GM19372 (cell line): ENCODE results near the gene SART1.
"Not testable (repeated sequence)": the region's sequence is repeated elsewhere in the genome, so short reads cannot be mapped to it uniquely, and the experiment has no call there.

Source experiments
- ATAC-seq: cut with Tn5 transposase; IDR thresholded peaks from one replicate; pipeline ENCODE4 v1.9.1; 2021; ENCODE audit warnings: mild to moderate bottlenecking, low read depth, moderate library complexity; ENCODE audit not compliant: unreplicated experiment

SART1 gene

DNA sequence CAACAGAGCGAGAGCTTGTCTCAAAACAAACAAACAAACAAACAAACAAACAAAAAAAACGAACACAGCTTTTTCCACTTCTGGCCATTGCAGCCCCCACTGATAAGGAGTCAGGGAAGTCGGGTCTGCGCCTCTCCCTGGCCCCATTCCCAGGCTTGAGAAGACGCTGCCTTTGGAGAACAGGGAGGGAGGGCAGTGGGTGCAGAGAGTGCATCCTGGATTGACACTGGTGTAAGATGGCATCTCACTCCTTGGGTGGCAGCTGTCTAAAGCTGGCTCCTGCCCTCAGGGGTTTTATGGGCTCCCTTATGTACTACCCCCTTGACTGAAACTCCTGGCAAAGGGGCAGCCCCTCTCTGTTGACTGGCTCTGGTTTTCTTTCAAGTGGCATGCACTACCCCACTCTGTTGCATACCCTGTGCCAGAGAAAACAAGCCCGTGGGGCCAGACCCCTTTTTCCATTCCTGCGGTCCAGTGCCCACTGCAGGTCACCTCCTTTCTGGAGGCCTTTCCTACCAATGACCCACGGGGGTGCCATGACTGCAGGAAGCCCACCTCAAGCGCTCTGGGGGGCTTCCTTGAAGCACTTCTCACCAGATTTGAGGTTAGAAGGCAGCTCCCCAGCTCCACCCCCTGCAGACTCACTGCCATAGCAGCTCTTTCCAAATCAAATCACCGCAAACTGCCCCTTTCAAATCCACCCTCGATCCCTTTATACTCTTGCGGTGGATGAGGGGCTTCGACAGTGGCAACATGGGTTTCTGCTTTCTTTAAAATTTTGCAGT lies 29.6 kb upstream of the SART1 start:
- ATAC-seq = no peak

DNA sequence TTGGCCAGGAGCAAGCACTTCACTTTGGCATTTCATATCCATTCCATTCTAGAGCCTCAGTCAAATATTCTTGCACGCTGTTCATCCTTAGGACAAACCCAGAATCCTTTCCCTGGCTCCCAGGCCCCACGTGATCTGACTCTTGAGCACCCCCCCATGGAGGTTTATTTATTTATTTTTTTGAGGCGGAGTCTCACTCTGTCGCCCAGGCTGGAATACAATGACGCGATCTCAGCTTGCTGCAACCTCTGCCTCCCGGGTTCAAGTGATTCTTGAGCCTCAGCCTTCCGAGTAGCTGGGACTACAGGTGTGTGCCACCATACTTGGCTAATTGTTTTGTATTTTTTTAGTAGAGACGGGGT lies 29.0 kb upstream of the SART1 start:
- ATAC-seq = no peak

DNA sequence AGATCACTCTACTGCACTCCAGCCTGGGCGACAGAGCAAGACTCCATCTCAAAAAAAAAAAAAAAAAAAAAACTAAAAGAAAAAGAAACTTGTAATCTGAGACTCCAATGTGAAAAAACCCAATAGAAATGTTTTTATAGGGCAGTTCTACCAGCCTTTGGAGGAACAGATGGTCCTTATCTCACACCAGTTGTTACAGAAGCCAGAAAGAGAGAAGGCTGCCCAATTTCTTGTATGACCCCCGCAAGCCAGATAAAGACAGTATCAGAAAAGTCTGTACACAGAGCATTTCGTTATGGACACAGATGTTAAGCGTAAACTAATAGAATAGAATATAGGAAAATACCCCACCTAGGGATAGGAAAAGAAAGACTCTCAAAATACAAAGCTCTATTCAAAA lies 27.5 kb upstream of the SART1 start:
- no peak for ATAC-seq

DNA sequence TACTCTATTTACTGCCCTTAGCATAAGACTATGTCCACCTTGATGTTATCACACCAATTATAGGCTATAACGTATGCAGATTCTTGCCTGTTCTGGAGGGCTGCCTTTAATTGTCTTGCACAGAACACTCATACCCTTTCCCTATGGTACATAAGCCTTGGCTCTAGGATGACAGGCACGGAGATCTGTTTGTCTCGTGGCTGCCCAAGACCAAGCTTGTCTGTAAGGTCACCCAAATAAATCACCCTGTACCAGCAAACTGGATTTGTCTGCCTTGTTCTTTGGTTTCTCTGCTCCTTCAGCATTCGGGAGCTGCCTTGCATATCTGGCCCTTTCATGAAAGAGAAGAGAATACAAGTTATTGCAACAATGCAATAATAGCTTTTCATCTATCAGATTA lies 23.8 kb upstream of the SART1 start:
- ATAC-seq = no peak

DNA sequence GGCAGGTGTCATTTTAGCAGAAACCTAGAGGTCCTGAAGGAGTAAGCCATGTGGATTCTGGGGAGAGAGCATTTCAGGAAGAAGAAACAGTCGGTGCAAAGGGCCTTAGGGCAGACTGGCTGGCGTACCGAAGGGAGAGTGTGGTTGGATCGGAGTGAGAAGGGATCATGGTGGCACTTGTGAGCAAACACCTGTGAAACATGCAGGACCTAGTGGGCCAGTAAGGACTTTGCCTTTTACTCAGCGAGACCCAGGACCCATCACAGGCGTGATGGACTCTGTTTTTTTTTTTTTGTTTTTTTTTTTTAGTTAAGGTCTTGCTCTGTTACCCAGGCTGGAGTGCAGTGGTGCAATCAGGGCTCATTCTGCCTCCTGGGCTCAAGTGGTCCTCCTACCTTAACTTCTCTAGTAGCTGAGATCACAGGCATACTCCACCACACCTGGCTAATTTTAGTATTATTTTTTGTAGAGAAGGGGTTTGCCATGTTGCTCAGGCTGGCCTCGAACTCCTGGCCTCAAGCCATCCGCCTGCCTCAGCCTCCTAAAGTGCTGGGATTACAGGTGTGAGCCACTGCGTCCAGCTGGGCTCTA lies 19.7 kb upstream of the SART1 start:
- ATAC-seq = no peak

DNA sequence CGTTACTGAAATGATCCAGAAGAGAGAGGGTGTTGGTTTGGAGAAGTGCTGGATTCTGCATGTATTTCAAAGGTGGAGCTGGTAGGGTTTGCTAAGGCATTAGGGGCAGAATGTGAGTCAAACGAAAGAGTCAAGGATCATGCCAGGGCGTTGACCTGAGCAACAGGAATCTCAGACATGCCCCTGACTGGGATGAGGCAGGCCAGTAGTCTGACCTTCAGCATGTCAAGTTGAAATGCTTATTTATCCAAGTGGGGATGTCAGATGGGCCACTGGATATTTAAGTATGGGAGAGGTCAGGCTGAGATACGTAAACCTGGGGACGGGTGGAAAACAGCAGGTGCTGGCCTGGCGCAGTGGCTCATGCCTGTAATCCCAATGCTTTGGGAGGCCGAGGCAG lies 19.0 kb upstream of the SART1 start:
- ATAC-seq = no peak

DNA sequence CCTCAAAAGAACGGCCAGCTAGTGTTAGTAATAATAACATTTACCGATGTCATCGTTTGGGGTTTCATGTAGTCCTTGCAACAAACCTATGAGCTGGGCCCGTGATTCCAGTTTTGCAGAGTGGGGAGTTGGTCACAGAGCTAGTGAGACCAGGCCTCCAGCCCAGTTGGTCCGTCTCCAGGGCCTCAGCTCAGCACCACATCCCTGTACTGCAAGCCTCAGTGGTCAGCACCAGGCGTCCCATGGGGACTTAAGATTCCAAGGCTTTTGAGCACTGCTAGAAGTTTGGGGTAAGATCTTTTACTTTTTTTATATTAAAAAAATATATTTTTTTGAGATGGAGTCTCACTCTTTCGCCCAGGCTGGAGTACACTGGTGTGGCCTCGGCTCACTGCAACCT lies 17.3 kb upstream of the SART1 start:
- no peak for ATAC-seq

DNA sequence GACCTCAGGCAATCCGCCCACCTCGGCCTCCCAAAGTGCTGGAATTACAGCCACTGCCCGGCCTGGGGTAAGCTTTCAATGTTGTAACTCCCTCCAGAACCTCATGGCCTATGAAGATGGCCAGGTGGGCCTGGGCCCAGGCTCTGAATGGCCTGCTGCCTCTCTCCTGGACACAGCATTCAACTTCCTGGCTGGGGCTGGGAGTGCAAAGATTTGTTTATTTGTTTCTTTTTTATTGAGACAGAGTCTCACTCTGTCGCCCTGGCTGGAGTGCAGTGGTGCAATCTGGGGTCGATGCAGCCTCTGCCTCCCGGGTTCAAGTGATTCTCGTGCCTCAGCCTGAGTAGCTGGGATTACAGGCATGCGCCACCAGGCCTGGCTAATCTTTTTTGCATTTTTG lies 16.8 kb upstream of the SART1 start:
- ATAC-seq = no peak

DNA sequence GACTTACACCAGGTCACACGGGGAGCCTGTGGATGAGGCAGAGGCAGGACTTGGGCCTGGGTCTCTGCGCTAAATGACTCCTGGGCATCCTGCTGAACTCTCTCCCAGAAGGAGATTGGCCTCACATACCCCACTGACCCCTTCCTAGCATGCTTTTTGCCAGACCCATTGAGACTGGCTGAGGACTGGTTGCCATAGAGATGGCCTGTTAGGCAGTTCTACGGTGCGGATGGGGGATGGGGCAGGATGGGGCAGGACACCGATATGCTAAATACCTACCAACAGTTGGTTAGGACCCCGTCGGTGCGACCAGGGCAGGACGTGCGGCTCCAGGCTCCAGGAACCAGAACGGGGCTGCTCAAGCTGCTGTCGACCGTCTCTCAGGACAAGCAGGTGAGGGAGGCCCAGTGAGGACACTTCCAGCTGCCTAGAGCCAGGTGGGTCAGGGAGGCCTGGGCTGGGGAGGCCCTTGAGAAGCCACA lies 16.1 kb upstream of the SART1 start, which contains the start of gene TSGA10IP:
Gene TSGA10IP, plus strand, starts transcription at position 51 of the 482 bp plus-strand sequence. Its CDS starts 196 bp downstream, at position 247.
- ATAC-seq = no peak

DNA sequence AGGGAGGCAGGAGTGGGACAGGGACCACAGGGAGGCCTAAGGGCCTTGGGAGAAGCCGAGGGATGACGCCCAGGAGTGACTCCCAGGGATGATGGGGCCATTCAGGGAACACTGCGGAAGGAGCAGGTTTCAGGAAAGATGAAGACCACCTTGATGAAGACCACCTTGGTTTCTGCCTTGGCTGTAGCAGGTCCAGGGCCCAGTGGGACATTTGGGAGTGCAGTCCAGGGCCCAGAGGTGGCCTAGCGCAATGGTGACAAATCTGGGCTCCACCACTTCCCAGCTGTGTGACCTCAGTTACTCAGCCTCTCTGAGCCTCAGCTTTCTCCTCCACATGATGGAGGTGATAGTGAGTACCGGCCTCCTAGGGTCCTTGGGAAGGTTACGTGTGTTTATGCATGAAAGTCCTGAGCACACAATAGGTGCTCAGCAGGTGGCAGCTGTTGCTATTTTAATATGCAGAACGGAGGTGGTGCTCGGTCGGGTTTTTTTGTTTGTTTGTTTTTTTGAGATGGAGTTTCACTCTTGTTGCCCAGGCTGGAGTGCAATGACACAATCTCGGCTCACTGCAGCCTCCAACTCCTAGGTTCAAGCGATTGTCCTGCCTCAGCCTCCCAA lies 15.5 kb upstream of the SART1 start:
- ATAC-seq = no peak

DNA sequence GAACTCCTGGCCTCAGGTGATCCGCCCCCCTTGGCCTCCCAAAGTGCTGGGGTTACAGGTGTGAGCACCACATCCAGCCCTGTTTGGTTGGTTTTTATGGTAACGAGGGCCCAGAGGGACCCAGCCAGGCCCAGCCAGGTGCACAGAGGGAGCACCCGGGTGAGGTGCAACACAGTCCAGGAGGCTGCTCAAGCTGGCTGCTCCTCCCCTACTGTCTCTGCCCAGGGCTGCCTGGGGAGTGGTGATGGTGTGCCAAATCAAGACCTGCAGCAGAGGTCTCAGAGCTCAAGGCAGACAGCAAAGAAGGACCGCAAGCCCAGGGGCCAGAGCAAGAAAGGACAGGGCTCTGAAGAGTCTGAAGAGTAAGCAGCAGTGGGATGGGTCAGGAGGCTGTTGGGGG lies 14.9 kb upstream of the SART1 start:
- no peak for ATAC-seq

DNA sequence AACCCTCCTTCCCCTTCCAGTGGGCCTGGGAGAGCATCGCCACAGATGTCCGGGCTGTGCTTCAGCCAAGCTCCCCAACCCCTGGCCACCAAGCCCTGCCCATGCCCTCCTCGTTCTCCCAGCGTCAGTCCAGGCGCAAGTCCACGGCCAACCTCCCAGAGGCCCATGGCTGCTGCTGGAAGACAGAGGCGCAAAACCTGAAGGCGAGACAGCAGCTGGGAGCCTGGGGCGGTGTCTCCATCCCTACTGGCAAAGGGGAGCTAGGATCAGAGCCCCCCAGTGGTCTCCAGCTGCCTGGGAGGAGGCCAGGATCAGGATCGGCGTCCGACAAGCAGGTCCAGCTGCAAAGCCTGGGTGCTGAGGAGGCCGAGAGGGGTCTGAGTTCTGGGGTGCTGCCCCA lies 14.4 kb upstream of the SART1 start:
- ATAC-seq = no peak

DNA sequence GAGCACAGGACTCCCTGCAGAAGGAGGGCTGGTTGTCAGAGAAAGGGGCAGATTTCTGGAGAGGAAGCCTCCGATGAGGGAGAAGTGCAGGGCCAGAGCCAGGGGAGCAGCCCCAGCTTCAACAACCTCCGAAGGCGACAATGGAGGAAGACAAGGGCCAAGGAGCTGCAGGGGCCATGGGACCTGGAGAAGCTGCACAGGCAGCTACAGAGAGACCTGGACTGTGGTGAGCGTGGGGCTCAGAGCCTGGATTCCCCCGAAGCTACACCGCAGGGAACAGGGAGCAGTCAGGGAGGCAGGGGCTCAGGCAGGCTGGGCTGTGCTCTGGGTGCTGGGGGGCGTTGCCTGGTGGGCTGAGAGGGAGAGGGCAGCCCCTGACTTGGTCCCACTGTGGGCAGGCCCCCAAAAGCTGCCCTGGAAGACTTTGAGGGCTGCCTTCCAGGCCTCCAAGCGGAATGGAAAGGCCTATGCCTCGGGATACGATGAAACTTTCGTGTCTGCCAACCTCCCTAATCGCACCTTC lies 13.9 kb upstream of the SART1 start:
- no peak for ATAC-seq

DNA sequence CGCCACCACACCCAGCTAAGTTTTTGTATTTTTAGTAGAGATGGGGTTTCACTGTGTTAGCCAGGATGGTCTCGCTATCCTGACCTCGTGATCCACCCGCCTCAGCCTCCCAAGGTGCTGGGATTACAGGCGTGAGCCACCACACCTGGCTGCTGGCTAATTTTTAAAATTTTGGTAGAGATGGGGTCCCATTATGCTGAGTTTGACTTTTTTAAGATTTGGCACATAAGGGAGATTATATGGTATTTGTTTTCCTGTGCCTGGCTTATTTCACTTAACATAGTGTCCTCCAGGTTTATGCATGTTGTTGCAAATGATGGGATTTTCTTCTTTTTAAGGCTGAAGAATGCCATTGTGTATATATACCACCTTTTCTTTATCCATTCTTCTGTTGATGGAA lies 10.8 kb upstream of the SART1 start:
- not testable (repeated sequence) for ATAC-seq

DNA sequence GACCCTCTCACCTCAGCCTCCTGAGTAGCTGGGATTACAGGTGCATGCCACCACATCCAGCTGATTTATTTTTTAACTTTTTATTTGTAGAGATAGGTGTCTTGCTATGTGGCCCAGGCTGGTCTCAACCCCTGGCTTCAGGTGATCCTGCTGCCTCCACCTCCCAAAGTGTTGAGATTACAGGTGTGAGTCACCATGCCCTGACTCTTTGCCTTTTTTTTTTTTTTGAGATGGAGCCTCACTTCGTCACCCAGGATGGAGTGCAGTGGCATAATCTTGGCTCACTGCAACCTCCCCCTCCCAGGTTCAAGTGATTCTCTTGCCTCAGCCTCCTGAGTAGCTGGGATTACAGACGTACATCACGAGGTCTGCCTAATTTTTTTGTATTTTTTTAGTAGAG lies 9.9 kb upstream of the SART1 start:
- not testable (repeated sequence) for ATAC-seq

DNA sequence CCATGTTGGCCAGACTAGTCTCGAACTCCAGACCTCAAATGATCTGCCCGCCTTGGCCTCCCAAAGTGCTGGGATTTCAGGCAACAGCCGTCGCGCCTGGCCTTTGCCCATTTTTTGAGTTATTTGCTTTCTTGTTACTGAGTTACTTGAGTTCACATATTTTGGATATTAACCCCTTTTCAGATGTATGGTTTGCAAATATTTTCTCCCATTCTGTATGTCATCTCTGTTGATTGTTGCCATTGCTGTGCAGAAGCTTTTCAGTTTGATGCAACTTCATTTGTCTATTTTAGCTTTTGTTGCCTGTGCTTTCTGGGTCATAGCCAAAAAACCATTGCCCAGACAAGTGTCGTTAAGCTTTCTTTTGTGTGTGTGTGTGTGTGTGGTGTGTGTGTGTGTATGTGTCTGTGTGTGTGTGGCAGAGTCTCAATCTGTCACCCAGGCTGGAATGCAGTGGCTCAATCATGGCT lies 9.4 kb upstream of the SART1 start:
- no peak for ATAC-seq

DNA sequence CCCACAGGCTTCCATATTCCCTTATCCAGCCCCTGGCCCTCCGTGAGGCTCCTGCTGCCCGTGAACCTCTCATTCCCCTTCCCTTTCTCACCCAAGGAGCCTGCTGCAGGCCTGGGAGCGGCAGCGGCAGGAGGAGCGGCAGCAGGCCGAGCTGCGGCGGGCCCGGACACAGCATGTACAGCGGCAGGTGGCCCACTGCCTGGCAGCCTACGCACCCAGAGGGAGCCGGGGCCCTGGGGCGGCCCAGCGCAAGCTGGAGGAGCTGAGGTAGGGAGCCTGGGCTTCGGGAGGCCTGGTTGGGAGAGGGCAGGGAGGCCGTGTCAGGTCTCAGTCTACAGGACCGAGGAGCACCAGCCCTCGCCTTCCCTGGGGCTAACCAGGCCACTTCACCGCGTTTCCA lies 8.1 kb upstream of the SART1 start:
- no peak for ATAC-seq

DNA sequence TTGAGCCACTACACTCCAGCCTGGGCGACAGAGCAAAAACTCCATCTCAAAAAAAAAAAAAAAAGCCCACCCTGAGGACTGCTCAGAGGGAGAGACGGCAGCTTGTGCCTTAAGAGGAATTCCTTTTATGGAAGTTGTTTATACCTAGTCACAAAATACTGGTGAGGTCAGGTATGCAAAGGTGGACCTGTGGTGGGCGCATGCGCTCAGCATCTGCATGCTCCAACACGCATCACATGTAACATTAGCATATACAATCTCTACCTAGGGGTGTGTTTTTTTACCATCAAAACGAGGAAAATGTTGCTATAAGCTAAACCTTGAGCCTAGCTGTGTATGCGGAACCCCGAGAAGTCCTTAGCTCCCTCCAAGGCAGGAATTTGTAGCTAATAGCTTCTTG lies 6.8 kb upstream of the SART1 start:
- ATAC-seq = no peak

DNA sequence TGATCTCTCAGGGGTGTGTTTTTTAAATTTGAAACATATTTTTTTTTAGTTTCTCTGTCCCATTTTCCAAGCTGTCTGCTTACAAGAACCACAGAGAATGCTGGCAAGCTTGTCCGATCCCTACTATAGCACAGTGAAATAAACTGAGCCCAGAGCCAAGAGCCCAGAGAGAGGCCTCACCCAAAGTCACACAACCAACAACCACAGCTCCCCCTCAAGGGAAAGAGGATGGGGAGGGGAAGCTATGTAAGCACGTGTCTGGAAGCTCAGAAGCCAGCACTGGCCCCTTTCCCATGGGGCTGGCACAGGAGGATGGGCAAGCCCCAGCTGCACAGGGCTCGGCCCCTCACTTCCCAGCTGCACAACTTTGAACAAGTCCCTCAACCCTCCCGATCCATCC lies 3.2 kb upstream of the SART1 start:
- ATAC-seq = no peak

DNA sequence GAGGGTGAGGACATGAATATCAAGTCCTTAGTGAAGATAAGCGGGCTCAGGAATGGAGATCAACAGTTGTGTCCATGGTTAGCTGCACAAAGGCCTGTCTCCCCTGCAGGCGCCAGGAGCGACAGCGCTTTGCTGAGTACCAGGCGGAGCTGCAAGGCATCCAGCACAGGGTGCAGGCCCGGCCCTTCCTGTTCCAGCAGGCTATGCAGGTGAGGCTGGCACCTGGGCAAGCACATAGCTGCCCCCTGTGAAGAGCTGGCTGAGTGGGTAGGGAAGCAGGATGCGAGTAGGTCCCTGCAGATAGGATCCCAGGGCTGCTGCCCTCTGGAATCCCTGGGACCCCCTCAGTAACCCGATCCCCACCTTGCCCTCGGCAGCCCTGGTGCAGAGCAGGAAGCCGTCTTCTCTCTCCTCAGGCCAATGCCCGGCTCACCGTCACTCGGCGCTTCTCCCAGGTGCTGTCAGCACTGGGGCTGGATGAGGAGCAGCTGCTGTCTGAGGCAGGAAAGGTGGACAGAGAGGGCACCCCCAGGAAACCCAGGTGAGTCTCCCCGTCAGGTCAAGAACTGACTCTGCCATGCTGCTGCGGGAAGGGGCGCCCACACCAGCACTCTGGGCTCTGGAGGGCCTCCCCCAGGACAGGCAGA lies 2.6 kb upstream of the SART1 start:
- no peak for ATAC-seq

DNA sequence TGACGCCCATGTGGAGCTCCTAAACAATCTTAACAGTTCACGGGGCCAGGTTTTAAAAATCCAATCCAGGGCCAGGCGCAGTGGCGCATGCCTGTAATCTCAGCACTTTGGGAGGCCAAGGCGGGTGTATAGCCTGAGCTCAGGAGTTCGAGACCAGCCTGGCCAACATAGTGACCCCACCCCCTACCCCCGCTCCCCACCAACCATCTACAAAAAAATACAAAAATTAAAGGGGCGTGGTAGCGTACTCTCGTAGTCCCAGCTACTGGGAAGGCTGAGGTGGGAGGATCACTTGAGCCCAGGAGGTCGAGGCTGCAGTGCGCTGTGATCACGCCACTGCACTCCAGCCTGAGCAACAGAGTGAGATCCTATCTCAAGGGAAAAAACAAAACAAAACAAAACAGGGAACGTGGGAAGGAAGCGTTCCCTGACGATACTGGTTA lies 689 bp upstream of the SART1 start:
- ATAC-seq = no peak
